HCT116 (cell line): Measurements from ENCODE around the gene TENT4A. TPM values are rescaled to one million over a fixed set of nuclear protein-coding genes. Genes with fewer than 3 reads are reported as not detected.

Experiments used
- ATAC-seq: fragments of 200-7000 bp; cut with Tn5 transposase; 2 replicates; pipeline ENCODE4 v1.9.1; 2020; ENCODE audit warnings: mild to moderate bottlenecking, moderate library complexity
- BruUV-seq: library from RNA; stranded (reverse); fragments of 400-500 nt; replicated peaks from 2 replicates; lab custom pipeline; 2021; lab: Mats Ljungman, UMichigan
- CTCF ChIA-PET: fragments of 300-600 bp; sonication (Branson Sonifier 250); formaldehyde crosslinking; loops from one replicate; lab custom pipeline; 2021; ENCODE audit warnings: antibody characterized with exemption; lab: Charles Lee
- POLR2A ChIA-PET: fragments of 300-600, 350-600 bp; sonication (Branson Sonifier 250); formaldehyde crosslinking; loops from one replicate; lab custom pipeline; 2021; ENCODE audit warnings: antibody characterized with exemption; lab: Charles Lee
- RAD21 ChIA-PET, 2 experiments: fragments of 300-600 bp; sonication (Branson Sonifier 250); formaldehyde crosslinking; loops; one replicate each; lab custom pipeline; 2023; ENCODE audit warnings: low total read pairs in 2 of 2; ENCODE audit not compliant: uncharacterized antibody in 2 of 2, unreplicated experiment in 2 of 2, low non-redundant PET in 1 of 2; lab: Charles Lee
- DNase-seq: peaks from one replicate; pipeline ENCODE4 v3.0.0-alpha.2; 2010; ENCODE audit warnings: low read depth, low spot score
- H2AFZ ChIP-seq: fragments of 200-600 bp; shearing (Covaris generic), sonication (generic); 2 replicates; pipeline ENCODE4 v1.6.1; 2017; ENCODE audit warnings: low read depth, mixed run types, mixed read lengths, antibody characterized with exemption, low read length; ENCODE audit not compliant: poor library complexity, severe bottlenecking
- H3K27ac ChIP-seq: 2 replicates; pipeline ENCODE4 v1.5.1; 2012; ENCODE audit warnings: low read depth, low read length
- H3K27me3 ChIP-seq: fragments of 200-600 bp; sonication (generic); 2 replicates; pipeline ENCODE4 v1.6.1; 2016; ENCODE audit warnings: mixed run types, low read length, mixed read lengths; ENCODE audit not compliant: insufficient read depth
- H3K36me3 ChIP-seq, 2 experiments: fragments of 200-500 bp in 1 of 2; fragments of 200-600 bp in 1 of 2; sonication (Bioruptor generic) in 1 of 2; sonication (generic) in 1 of 2; 2 replicates each; pipeline versions ENCODE4 v1.5.1 to v1.6.1; 2014 to 2016; ENCODE audit warnings: low read length in 2 of 2, inconsistent platforms in 1 of 2, mixed read lengths in 1 of 2, mixed run types in 1 of 2; ENCODE audit not compliant: insufficient read depth in 2 of 2, control insufficient read depth in 1 of 2
- H3K4me1 ChIP-seq, 2 experiments: fragments of 200-600 bp in 1 of 2; sonication (generic) in 1 of 2; 2 replicates each; pipeline versions ENCODE4 v1.5.1 to v1.6.1; 2012 to 2017; ENCODE audit warnings: low read length in 2 of 2, inconsistent platforms in 1 of 2, mild to moderate bottlenecking in 1 of 2, mixed read lengths in 1 of 2, mixed run types in 1 of 2, moderate library complexity in 1 of 2; ENCODE audit not compliant: insufficient read depth in 2 of 2, control insufficient read depth in 1 of 2
- H3K4me2 ChIP-seq: fragments of 200-600 bp; sonication (generic); 2 replicates; pipeline ENCODE4 v1.6.1; 2017; ENCODE audit warnings: mixed run types, low read length, mixed read lengths
- H3K4me3 ChIP-seq, 2 experiments: fragments of 200-600 bp in 1 of 2; sonication (generic) in 1 of 2; replicated peaks in 1 of 2; 2 replicates each; pipeline ENCODE4 v1.5.1; 2011 to 2016; ENCODE audit warnings: low read length in 2 of 2, control low read depth in 1 of 2, low read depth in 1 of 2, mild to moderate bottlenecking in 1 of 2, mixed read lengths in 1 of 2, mixed run types in 1 of 2
- H3K79me2 ChIP-seq: fragments of 200-600 bp; sonication (generic); 2 replicates; pipeline ENCODE4 v1.6.1; 2017; ENCODE audit warnings: mild to moderate bottlenecking, mixed run types, low read length, moderate library complexity, mixed read lengths; ENCODE audit not compliant: insufficient read depth
- H3K9ac ChIP-seq: fragments of 200-600 bp; sonication (generic); 2 replicates; pipeline ENCODE4 v1.6.1; 2016; ENCODE audit warnings: low read length, mixed read lengths
- H3K9me2 ChIP-seq: fragments of 200-600 bp; sonication (generic), shearing (Covaris generic); 2 replicates; pipeline ENCODE4 v1.6.1; 2017; ENCODE audit warnings: mixed run types, mild to moderate bottlenecking, moderate library complexity; ENCODE audit not compliant: insufficient read depth
- H3K9me3 ChIP-seq, 2 experiments: fragments of 200-500 bp in 1 of 2; fragments of 200-600 bp in 1 of 2; sonication (Bioruptor generic) in 1 of 2; sonication (generic) in 1 of 2; 2 replicates each; pipeline ENCODE4 v1.6.1; 2014 to 2017; ENCODE audit warnings: low read length in 2 of 2, mixed read lengths in 2 of 2, inconsistent platforms in 1 of 2, low read depth in 1 of 2, mild to moderate bottlenecking in 1 of 2, mixed run types in 1 of 2, moderate library complexity in 1 of 2; ENCODE audit not compliant: control insufficient read depth in 1 of 2, insufficient read depth in 1 of 2
- H4K20me1 ChIP-seq: fragments of 200-600 bp; sonication (generic), shearing (Covaris generic); 2 replicates; pipeline ENCODE4 v1.6.1; 2017; ENCODE audit warnings: mixed run types, mild to moderate bottlenecking, moderate library complexity; ENCODE audit not compliant: insufficient read depth
- CBX3 ChIP-seq: IDR thresholded peaks from 2 replicates; pipeline ENCODE4 v1.6.1; 2012; ENCODE audit warnings: low read depth
- CEBPB ChIP-seq: IDR thresholded peaks from 2 replicates; pipeline ENCODE4 v1.6.1; 2012; ENCODE audit warnings: low read depth
- EGR1 ChIP-seq: IDR thresholded peaks from 2 replicates; pipeline ENCODE4 v1.6.1; 2012; ENCODE audit warnings: low read depth
- ELF1 ChIP-seq: IDR thresholded peaks from 2 replicates; pipeline ENCODE4 v1.6.1; 2012; ENCODE audit warnings: low read depth, borderline replicate concordance
- POLR2AphosphoS5 ChIP-seq: IDR thresholded peaks from 2 replicates; pipeline ENCODE4 v1.6.1; 2011; ENCODE audit warnings: mild to moderate bottlenecking, low read depth, low read length, moderate library complexity
- RAD21 ChIP-seq: IDR thresholded peaks from 2 replicates; pipeline ENCODE4 v1.6.1; 2012; ENCODE audit warnings: low read depth, mild to moderate bottlenecking
- TCF7L2 ChIP-seq: IDR thresholded peaks from 2 replicates; pipeline ENCODE4 v1.7.0; 2011; ENCODE audit warnings: borderline replicate concordance, inconsistent platforms; ENCODE audit not compliant: insufficient read depth, insufficient read length; ENCODE audit errors: extremely low read depth
- ZBTB33 ChIP-seq: IDR thresholded peaks from 2 replicates; pipeline ENCODE4 v1.6.1; 2011; ENCODE audit warnings: mild to moderate bottlenecking, low read length, moderate library complexity; ENCODE audit not compliant: insufficient replicate concordance; ENCODE audit errors: extremely low read depth
- ZFX ChIP-seq: fragments of 450-650 bp; IDR thresholded peaks from 2 replicates; pipeline ENCODE4 v1.6.1; 2017
- ZNF274 ChIP-seq: fragments of 200-500 bp; sonication (Bioruptor generic); IDR thresholded peaks from 2 replicates; pipeline ENCODE4 v1.6.1; 2014; ENCODE audit warnings: mild to moderate bottlenecking, low read depth, low read length, inconsistent platforms
- intact Hi-C: fragments of 100-400 bp; cut with micrococcal nuclease; formaldehyde crosslinking; loops from 2 replicates; pipeline ENCODE4 v1.10.0; 2022
- total RNA-seq: library from RNA; stranded (reverse); gene quantifications from one replicate; pipeline ENCODE4 v1.2.1, GENCODE V29; 2021; ENCODE audit not compliant: unreplicated experiment

TENT4A gene
- total RNA-seq, 1 experiment from 2014 or later = 39.8 TPM

- intact Hi-C loops = no loop called here
- ATAC-seq = no peak; the same call in 1 of the 2 replicates
These were observed 1.2 kb downstream of the TENT4A start for GRCh38 chr5:6714226-6715041.

More at GRCh38 chr5:6714226-6715041, 1.2 kb downstream of the TENT4A start:
- Histone ChIP-seq H3K4me3 (peak overlapping the region; percentile 75), H3K9me2 (no peaks in the 10 kb centered on the region), H3K9me3 (no peaks in the 10 kb centered on the region), H3K36me3 (peaks cover 3 to 27% of the 10 kb centered on the region in 2 experiments; a peak in 2 of 4 replicates), H3K79me2 (peaks cover 52% of the 10 kb centered on the region)
- no TSS peak for BruUV-seq
- CTCF ChIA-PET = no interaction called here
- TF ChIP-seq ZNF274 = no peak
- no peak for TF ChIP-seq RAD21
- TF ChIP-seq POLR2AphosphoS5 = no peak
- peak; percentile 80 for TF ChIP-seq ZFX
- no peak for TF ChIP-seq ZBTB33
- no peak for TF ChIP-seq CEBPB
- TF ChIP-seq CBX3 = no peak
- peak; percentile 32 for TF ChIP-seq TCF7L2
- TF ChIP-seq EGR1 = peak; percentile 40; the same call in 1 of the 2 replicates
- no peak for TF ChIP-seq ELF1
- TF ChIP-seq, all 23 proteins: peak for 3
- H3K27ac ChIP-seq = peak overlapping the region; percentile 98
- DNase-seq = no peak
- ChIA-PET RAD21 (no interaction called here), POLR2A (no interaction called here)
- no peaks in the 10 kb centered on the region for H3K27me3 ChIP-seq
- H3K4me2 ChIP-seq = peak overlapping the region; percentile 84
- H4K20me1 ChIP-seq = peaks cover 16% of the 10 kb centered on the region
- peaks cover 15 to 29% of the 10 kb centered on the region in 2 experiments for H3K4me1 ChIP-seq
- no peak overlapping the region for H2AFZ ChIP-seq
- peak overlapping the region; percentile 66 for H3K9ac ChIP-seq
